HG03159 (cell line): ENCODE data around the gene MED15.
"Not testable (repeated sequence)": the region's sequence is repeated elsewhere in the genome, so short reads cannot be mapped to it uniquely, and the experiment has no call there.

ENCODE experiments used
- ATAC-seq: cut with Tn5 transposase; IDR thresholded peaks from one replicate; pipeline ENCODE4 v1.9.1; 2021; ENCODE audit warnings: mild to moderate bottlenecking, moderate library complexity; ENCODE audit not compliant: unreplicated experiment

MED15 gene

GRCh38 chr22:20483771-20484170 is 23.6 kb upstream of the MED15 start:
- ATAC-seq, result no peak

DNA sequence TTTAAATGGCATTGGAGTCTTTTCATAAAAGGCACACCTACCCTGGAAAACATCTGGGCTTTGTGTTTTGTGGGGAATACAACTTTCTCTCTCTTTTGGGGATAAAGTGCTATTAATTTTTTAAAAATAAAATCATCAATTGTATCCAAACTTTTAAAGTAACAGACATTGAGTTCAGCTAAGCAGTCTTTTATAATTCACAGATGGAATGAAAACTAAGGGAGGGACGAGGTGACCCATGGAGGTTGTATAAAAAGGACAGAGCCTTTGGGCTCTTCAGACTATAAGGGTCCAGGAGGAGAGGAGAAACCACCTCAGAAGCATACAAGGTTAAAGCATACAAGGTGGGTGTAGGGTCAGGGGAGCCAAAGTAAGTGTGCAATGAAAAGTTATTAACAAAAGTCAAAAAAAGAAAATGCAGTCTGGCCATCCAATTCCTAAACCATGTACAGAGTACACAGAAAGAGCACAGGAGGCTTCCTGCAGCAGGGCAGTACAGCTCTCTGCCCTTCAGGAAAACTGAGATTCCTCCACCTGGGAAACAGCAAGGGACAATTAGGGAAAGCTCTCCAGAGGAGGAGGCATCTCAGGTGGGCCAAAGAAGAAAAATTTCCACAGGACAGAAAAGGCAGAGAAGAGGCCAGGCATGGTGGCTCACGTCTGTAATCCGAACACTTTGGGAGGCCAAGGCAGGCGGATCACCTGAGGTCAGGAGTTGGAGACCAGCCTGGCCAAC is 22.3 kb upstream of the MED15 start:
- no peak for ATAC-seq

DNA sequence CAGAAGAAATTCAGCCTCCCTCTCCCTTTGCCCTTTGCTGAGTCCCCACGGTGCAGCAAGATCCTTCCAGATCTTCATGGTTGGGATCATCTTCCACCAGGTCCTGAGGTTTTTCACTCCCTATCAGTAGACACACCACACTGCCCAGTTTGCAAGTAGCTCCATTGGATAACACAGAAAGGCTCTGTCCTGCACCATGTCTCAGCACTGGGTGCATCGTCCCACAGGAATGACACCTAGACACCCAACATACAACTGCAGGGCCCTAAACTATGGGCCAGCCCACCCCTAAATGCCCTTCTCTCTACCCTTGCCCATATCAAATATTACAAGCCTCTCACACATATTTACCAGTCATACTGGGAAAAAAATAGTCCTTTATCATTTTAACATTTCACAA is 21.2 kb upstream of the MED15 start:
- no peak for ATAC-seq

- no peak for ATAC-seq
Measured at GRCh38 chr22:20487715-20488114, 19.7 kb upstream of the MED15 start.

GRCh38 chr22:20488946-20489345 is 18.5 kb upstream of the MED15 start:
- no peak for ATAC-seq

DNA sequence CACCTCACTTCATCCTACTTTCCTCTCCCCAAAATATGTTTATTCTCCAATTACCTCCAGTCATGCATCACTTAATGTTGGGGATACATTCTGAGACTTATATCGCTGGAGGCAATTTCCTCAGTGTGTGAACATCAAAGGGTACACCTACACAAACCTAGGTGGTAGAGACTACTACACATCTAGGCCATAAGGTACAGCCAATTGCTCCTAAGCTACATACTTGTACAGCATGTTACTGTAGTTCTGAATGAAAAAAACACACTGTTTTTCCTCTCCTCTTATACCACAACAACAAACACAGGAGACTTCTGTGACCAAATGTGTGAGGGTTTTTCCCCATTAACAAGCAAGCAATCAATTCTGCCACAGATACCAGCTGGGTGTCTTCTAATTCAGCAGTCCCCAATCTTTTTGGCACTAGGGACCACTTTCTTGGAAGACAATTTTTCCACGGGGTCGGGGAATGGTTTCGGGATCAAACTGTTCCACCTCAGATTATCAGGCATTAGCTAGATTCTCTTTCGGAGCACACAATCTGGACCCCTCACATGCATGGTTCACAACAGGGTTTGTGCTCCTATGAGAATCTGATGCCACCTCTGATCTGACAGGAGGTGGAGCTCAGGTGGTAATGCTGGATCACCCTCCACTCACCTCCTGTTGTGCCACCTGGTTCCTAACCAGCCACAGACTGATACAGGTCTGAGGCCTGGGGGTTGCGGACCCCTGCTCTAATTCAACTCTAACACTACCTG is 17.0 kb upstream of the MED15 start:
- no peak for ATAC-seq

DNA sequence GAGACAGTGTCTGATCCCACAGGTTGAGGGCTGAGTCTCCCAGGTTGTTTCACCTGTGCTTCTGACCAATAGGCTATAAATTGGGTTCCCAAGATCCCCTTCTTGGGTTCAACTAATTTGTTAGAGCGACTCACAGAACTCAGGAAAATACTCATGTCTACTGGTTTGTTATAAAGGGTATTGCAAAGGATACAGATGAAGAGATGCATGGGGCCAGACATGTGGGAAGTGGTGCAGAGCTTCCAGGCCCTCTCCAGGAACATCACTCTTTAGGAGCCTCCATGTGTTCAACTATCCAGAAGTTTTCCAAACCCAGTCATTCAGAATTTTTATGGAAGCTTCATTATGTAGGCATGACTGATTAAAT is 16.5 kb upstream of the MED15 start:
- ATAC-seq, result no peak

DNA sequence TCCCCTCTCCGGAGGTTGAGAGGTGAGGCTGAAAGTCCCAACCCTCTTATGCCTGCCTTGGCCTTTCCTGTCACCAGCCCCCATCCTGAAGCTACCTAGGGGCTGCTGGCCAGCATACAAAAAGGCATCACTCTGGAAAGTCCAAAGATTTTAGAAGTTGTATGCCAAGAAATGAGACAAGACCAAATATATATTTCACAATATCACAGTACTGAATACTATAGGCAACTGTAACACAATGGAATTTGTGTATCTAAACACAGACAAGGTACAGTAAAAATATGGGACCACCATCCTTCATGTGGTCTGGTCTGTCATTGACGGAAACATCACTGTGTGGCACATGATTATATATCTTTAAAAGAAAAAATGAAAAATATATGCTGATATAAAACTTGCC is 16.1 kb upstream of the MED15 start:
- ATAC-seq, result no peak

DNA sequence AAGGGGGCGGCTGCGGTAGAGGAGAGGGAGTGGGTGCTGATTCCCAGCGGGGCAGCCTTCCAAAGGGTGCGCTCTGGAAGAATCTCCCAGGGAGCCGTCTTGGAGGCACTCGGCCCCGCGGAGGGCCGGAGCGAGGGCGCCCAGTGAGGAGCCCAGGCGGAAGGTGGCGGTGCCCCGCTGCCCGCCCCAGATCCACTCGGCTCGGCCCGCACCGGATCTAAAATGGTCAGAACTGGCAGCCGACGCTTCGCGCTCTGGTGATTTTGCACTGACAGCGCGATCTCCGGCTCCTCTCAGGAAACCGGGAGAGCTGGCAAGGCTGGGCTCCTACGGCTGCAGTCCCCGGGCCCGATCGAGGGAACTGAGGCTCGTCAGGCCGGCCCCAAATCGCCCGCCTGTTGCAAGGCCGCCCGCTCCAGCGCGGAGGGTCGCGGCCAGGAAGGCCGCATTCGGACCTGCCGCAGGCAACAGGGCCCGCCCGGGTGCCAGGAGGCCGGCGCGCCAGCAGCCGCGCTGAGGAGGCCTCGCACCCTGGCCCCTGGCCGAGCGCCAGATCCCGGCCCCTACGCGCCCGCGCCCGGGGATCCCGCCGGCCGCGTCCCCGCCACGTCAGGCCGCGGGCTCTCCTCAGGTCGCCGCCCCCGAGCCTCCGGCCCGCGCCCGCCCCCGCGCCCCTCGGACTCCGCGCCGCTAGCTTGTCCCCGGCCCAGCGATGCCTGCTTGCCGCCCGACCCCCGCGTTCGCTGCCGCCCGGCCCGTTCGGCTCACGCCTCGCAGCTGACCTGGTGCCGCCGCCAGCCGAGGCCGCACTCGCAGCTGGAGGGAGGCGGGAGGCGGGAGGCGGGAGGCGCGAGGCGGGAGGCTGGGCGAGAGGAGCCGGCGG is 12.2 kb upstream of the MED15 start, which contains the start of gene KLHL22:
KLHL22 (minus strand) TSS at position 818 of the 883 bp plus-strand sequence. CDS start 6,584 bp downstream, outside the sequence.
- peak; percentile 30 for ATAC-seq

DNA sequence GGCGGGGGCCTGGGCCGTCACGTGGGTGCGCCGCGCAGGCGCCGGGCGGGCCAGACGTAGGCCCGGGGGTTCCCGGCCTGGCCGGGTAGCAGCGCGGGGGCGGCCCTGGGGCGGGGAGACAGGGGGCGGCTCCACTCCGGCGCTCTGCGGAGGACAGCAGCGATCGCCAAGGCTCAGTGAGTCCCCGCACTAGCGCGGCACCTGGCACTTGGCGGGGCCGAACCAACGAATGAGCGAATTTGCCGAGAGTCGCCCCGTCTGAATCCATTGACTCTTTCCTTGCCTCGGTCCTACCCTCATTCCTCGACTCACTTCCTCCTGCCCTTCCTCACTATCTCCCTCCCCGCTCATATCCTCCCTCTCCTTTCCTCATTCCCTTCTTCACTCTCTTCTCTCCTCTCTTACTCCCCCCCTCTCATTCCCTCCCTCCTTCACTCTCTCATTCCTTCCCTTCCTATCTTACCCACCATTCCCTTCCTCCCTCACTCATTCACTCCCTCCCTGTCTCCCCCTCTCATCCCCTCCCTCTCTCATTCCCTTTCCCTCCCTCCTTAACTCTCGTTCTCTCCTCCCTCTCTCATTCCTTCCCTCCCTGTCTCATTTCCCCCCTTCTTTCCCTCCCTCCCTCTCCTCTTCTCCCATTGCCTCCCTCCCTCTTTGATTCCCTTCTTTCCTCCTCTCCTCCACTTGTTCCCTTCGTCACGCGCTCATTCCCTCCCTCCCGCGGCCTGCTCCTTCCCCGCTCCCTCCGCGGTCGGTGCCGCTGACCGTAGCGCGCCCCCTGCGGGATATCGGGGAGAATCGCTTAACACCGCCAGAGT is 11.3 kb upstream of the MED15 start:
- peak; percentile 81 for ATAC-seq

GRCh38 chr22:20497426-20497825 is 10.0 kb upstream of the MED15 start:
- ATAC-seq, result no peak

DNA sequence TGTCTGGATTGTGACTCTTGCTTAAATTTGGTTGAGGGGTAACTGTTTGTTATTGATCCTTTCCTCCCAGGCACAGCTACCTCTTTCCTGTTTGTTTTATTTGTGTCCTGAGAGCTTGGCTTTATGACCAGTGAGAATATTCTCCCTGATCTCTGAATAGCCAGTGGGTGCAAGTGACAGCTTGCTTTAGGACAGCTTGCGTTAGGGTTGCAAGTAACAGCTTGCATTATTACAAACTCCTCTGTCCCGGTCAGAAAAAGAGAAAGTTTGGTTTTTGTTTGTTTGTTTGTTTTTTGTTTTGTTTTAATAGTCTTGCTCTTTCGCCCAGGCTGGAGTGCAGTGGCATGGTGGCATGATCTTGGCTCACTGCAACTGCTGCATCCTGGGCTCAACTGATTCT is 8.5 kb upstream of the MED15 start:
- no peak for ATAC-seq

DNA sequence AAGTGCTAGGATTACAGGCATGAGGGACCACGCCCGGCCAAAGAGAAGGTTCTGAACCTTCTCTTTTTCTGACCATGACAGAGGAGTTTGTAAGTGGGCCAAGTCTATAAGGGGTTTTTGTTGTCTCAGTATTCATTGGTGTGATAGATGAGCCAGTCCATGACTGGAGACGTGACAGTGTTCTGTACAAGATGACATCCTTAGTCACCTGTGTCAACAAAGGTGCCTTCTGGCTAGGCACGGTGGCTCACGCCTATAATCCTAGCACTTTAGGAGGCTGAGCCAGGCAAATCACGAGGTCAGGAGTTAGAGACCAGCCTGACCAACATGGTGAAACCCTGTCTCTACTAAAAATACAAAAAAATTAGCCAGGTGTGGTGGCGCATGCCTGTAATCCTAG is 7.6 kb upstream of the MED15 start:
- ATAC-seq, result no peak

DNA sequence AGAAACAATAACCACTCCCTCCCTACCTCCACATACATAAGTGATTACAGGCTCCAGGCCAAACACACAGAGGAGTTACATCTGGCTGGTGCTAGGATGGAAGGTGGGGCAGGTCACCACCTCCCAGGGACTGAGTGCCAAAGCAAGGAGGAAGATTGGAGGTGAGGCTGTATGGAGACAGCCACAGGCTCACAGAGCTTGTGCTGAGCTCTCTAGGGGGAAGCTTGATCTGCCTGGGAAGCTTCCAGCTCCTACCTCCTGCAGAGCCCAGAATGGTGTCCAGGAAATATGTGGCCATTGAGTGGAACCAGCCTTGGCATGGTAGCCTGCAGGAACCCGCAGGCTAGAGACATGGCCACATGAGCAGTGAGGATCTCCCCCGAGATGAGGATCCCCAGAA is 3.6 kb upstream of the MED15 start:
- ATAC-seq, result no peak

GRCh38 chr22:20504293-20504922 is 3.0 kb upstream of the MED15 start:
- not testable (repeated sequence) for ATAC-seq

GRCh38 chr22:20506543-20507252 is 712 bp upstream of the MED15 start:
- no peak for ATAC-seq

DNA sequence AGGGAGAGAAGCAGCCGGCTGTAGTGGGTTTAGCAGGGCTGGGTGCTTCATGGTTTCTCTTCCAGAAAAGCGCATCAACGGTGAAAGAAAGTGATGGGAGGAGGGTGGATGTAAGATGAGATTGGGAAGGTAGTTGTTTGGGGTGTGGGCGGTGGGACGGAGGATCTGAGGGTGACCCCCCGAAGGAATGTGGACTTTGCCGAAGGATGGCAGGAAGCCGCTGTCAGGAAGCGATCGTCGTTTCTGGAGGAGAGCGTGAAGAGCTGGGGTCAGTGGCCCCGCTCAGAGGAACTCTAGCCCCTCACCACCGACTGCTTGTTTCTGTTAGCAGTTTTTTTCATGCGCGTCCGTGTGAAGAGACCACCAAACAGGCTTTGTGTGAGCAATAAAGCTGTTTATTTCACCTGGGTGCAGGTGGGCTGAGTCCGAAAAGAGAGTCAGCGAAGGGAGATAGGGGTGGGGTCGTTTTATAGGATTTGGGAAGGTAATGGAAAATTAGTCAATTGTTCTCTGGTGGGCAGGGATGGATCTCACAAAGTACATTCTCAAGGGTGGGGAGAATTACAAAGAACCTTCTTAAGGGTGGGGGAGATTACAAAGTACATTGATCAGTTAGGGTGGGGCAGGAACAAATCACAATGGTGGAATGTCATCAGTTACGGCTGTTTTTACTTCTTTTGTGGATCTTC is 801 bp downstream of the MED15 start:
- peak; percentile 8 for ATAC-seq

DNA sequence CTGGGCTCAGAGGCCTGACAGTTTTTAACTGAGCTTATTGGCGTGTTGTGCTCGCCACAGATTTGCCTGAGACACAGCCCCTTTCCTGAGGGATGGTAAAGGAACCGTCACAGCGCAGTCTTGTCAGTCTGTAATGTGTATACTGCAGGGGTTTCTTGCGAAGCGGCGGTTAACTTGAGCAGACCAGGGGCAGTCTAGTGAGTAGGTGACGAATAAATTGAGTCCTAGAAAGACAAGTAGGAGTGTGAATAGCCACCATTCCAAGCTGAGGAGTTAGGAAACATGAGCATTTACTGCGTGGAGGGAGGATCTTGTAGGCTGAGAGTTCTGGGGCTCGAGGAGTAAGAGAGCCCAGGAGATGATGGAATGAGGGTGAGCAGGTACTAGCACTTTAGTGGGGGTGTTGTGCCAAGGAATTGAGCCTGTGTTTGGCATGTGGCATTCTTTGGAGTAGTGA is 1.4 kb downstream of the MED15 start:
- ATAC-seq, result no peak
